Measurements from ENCODE around the gene NCSTN. TPM values are rescaled to one million over a fixed set of nuclear protein-coding genes. Genes with fewer than 3 reads are reported as not detected.

Gene NCSTN
- total RNA-seq, 2 experiments from 2014 or later, result 44.8 to 55.5 TPM

- no peaks in the 10 kb centered on the region for H3K4me1 ChIP-seq (ENCODE audit: insufficient read depth, low read length, poor library complexity, severe bottlenecking)
- CTCF ChIA-PET (ENCODE audit: unreplicated experiment), result no interaction called here
- TF ChIP-seq EZH2phosphoT487 (IDR thresholded peaks at IDR 0.05; ENCODE audit: borderline replicate concordance, low read depth, low read length) (no peak), CTCF (conservative IDR thresholded peaks at IDR 0.05; ENCODE audit: low read length) (no peak)
- POLR2A ChIA-PET, result interaction anchor here (1.1 to 1.4 kb wide), 2 partner anchors 14 to 266 kb away, joined by 3 to 4 read pairs; no protein-coding TSS in a partner anchor
- BruUV-seq (replicated peaks), result no TSS peak
- no peak overlapping the region for H3K27ac ChIP-seq (ENCODE audit: low read depth, low read length, poor library complexity, severe bottlenecking)
- H2AFZ ChIP-seq (ENCODE audit: low read length), result no peak overlapping the region
- no peaks in the 10 kb centered on the region for H3K79me2 ChIP-seq (ENCODE audit: insufficient read depth, low read depth, low read length)
- H3K4me3 ChIP-seq (ENCODE audit: low read depth, low read length, poor library complexity, severe bottlenecking), result no peak overlapping the region
- no peaks in the 10 kb centered on the region for H3K9me3 ChIP-seq (ENCODE audit: low read length)
- H3K36me3 ChIP-seq (ENCODE audit: insufficient read depth, low read length), result peaks cover 35% of the 10 kb centered on the region
- H4K20me1 ChIP-seq (ENCODE audit: insufficient read depth, low read length), result no peaks in the 10 kb centered on the region
- no peak overlapping the region for H3K4me2 ChIP-seq (ENCODE audit: low read length)
- no peak for DNase-seq (ENCODE audit: low spot score)
- H3K9me2 ChIP-seq (ENCODE audit: insufficient read depth, low read length), result no peaks in the 10 kb centered on the region
- intact Hi-C loops (cut with micrococcal nuclease; ENCODE audit: unreplicated experiment), result no loop called here
These were observed 18.6 kb downstream of the NCSTN start for GRCh38 chr1:160361814-160362167.

- no peaks in the 10 kb centered on the region for H3K79me2 ChIP-seq (ENCODE audit: insufficient read depth, low read depth, low read length)
- DNase-seq (ENCODE audit: low spot score), result no peak
- no peaks in the 10 kb centered on the region for H3K9me2 ChIP-seq (ENCODE audit: insufficient read depth, low read length)
- POLR2A ChIA-PET, result interaction anchor here (0.6 to 1.9 kb wide), 5 partner anchors 10 to 267 kb away, joined by 3 to 7 read pairs (median 4); no protein-coding TSS in a partner anchor
- H3K27ac ChIP-seq (ENCODE audit: low read depth, low read length, poor library complexity, severe bottlenecking), result no peak overlapping the region
- H4K20me1 ChIP-seq (ENCODE audit: insufficient read depth, low read length), result no peaks in the 10 kb centered on the region
- no peaks in the 10 kb centered on the region for H3K4me1 ChIP-seq (ENCODE audit: insufficient read depth, low read length, poor library complexity, severe bottlenecking)
- no peak overlapping the region for H3K4me3 ChIP-seq (ENCODE audit: low read depth, low read length, poor library complexity, severe bottlenecking)
- peaks cover 30% of the 10 kb centered on the region for H3K36me3 ChIP-seq (ENCODE audit: insufficient read depth, low read length)
- no TSS peak for BruUV-seq (replicated peaks)
- H3K4me2 ChIP-seq (ENCODE audit: low read length), result no peak overlapping the region
- no peak for TF ChIP-seq EZH2phosphoT487 (IDR thresholded peaks at IDR 0.05; ENCODE audit: borderline replicate concordance, low read depth, low read length)
- TF ChIP-seq CTCF (conservative IDR thresholded peaks at IDR 0.05; ENCODE audit: low read length), result no peak
- CTCF ChIA-PET (ENCODE audit: unreplicated experiment), result interaction anchor here (1.5 kb wide), 1 partner anchor 12 kb away, joined by 3 read pairs; no protein-coding TSS in a partner anchor
- no peaks in the 10 kb centered on the region for H3K9me3 ChIP-seq (ENCODE audit: low read length)
- H2AFZ ChIP-seq (ENCODE audit: low read length), result no peak overlapping the region
- intact Hi-C loops (cut with micrococcal nuclease; ENCODE audit: unreplicated experiment), result no loop called here
These were observed 19.2 kb downstream of the NCSTN start for GRCh38 chr1:160362168-160362957.

GRCh38 chr1:160363010-160363409, 19.8 kb downstream of the NCSTN start:
- Histone ChIP-seq H3K9me2 (ENCODE audit: insufficient read depth, low read length) (no peaks in the 10 kb centered on the region), H3K4me3 (ENCODE audit: low read depth, low read length, poor library complexity, severe bottlenecking) (no peak overlapping the region), H4K20me1 (ENCODE audit: insufficient read depth, low read length) (no peaks in the 10 kb centered on the region), H3K36me3 (ENCODE audit: insufficient read depth, low read length) (peaks cover 25% of the 10 kb centered on the region; the same call in 1 of the 2 replicates), H3K4me1 (ENCODE audit: insufficient read depth, low read length, poor library complexity, severe bottlenecking) (no peaks in the 10 kb centered on the region), H3K79me2 (ENCODE audit: insufficient read depth, low read depth, low read length) (no peaks in the 10 kb centered on the region), H2AFZ (ENCODE audit: low read length) (no peak overlapping the region), H3K9me3 (ENCODE audit: low read length) (no peaks in the 10 kb centered on the region), H3K27ac (ENCODE audit: low read depth, low read length, poor library complexity, severe bottlenecking) (no peak overlapping the region), H3K4me2 (ENCODE audit: low read length) (no peak overlapping the region)
- DNase-seq (ENCODE audit: low spot score), result no peak
- intact Hi-C loops (cut with micrococcal nuclease; ENCODE audit: unreplicated experiment), result no loop called here
- TF ChIP-seq CTCF (conservative IDR thresholded peaks at IDR 0.05; ENCODE audit: low read length), result no peak
- TF ChIP-seq EZH2phosphoT487 (IDR thresholded peaks at IDR 0.05; ENCODE audit: borderline replicate concordance, low read depth, low read length), result no peak
- ChIA-PET CTCF (ENCODE audit: unreplicated experiment) (interaction anchor here (1.5 kb wide), 1 partner anchor 12 kb away, joined by 3 read pairs; no protein-coding TSS in a partner anchor), POLR2A (interaction anchor here (1.1 to 1.9 kb wide), 5 partner anchors 11 to 267 kb away, joined by 3 to 7 read pairs (median 3); no protein-coding TSS in a partner anchor)
- no TSS peak for BruUV-seq (replicated peaks)
